Left kidney (tissue), 2 donors: Measurements from ENCODE around the gene MAN2A2. TPM values are rescaled to one million over a fixed set of nuclear protein-coding genes. Genes with fewer than 3 reads are reported as not detected.

ENCODE experiments used
- DNase-seq: peaks from one replicate; pipeline ENCODE4 v3.0.0-alpha.2; 2013
- polyA plus RNA-seq: library from polyadenylated mRNA; unstranded; fragments of 120-200 nt; gene quantifications from one replicate; pipeline ENCODE4 v1.2.1, GENCODE V29; 2013; ENCODE audit not compliant: insufficient read length

MAN2A2 gene
- polyA plus RNA-seq, 1 donor, result 52.7 TPM

GRCh38 chr15:90960298-90961091 lies 57.4 kb downstream of the MAN2A2 start:
- no peak for DNase-seq

- no peak for DNase-seq
These were observed 58.9 kb downstream of the MAN2A2 start for GRCh38 chr15:90962021-90962420.

DNA sequence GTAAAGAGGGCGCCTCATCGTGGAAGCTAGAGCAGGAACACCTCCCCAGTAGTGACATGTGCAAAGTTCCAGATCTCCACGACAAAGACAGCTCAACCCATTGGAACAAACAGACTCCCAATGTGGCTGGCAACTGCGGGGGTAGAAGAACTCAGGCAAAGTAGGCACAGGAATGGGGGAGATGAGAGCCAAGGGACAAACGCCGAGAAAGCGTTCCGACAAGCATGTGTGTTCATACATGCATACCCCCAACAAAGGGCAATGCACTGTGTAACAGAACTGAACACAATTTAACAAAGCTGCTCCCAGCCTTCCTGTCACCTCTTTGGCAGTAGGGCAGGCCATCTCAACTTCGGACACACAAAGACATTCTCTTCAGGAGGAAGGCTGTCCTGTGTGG lies 63.2 kb downstream of the MAN2A2 start:
- DNase-seq, result no peak

DNA sequence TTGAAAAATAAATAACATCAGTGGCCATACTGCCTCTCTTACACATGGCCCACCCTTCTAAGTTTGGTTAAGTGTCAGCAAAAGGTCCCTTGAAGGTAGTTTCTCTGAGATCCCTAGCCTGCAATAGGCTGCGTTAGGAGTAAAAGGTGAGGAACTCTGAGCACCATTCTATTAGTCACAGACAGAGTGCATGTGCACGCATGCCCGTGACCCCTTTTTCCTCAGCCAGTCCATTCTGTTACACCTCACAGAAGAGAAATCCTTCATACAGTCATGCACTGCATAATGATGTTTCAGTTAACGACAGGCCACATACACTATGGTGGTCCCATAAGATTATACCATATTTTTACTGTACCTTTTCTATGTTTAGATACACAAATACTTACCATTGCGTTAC lies 64.1 kb downstream of the MAN2A2 start:
- DNase-seq, result no peak

DNA sequence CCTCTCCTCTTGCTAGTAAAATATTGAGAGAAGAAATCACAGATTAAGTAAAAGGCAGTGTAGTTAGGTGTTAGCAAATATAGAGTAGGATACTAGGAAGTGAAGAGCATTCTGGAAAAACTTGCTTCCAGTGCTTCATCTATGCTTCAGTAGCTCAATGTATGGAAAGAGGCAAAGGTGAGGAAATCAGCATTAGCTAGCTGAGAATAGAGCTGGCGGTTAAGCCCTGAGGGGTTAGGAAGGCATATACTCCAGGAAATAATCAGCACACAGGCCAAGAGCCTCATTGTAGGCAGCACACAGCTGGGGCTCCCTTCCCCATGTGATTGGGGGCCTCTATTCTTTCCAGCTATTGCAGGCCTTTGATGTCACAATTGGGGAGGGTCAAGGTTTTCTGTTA lies 65.3 kb downstream of the MAN2A2 start:
- DNase-seq, result no peak

DNA sequence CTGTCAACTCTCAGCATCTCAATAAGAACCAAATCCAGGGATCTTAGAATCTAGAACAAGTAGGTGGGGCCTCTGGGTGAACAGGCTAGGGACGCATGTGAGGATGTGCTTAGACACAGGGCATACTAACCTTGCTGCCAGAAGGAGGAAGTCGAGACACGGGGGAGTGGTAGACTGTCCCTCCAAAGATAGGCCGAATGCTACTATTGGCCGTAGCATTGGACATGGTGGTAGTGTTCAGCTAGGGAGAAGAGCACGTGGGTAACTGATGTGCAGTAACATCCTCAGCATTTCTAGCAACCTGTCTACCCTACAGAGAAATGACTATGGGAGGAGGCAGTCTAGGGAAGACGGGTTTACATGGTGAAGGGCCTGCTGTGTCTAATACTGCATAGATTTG lies 67.2 kb downstream of the MAN2A2 start:
- DNase-seq, result no peak

DNA sequence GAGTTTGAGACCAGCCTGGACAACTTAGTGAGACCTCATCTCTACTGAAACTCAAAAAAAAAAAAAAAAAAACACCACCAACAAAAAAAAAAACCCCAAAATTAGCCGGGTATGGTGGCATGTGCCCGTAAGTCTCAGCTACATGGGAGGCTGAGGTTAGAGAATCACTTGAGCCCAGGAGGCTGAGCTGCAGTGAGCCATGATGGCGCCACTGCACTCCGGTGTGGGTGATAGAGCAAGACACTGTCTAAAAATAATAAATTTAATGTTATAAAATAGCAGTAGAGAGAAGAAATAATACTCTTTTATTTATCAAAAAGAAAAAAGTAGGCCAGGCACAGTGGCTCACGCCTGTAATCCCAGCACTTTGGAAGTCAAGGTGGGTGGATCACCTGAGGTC lies 69.0 kb downstream of the MAN2A2 start:
- DNase-seq, result no peak

Other genes starting within 250 kb of the MAN2A2 start
- gene BLM, start 186.0 kb upstream of the MAN2A2 start, polyA plus RNA-seq, result 17.7 TPM
- gene FURIN, start 34.7 kb upstream of the MAN2A2 start, polyA plus RNA-seq, result 36.5 TPM
- 13.1 TPM for gene FES, start 18.8 kb upstream of the MAN2A2 start, polyA plus RNA-seq
- 12.1 TPM for gene HDDC3, start 29.2 kb downstream of the MAN2A2 start, polyA plus RNA-seq
- 60.3 TPM for gene UNC45A, start 32.0 kb downstream of the MAN2A2 start, polyA plus RNA-seq
- 17.0 TPM for gene RCCD1, start 51.6 kb downstream of the MAN2A2 start, polyA plus RNA-seq
- 105 TPM for gene PRC1, start 91.2 kb downstream of the MAN2A2 start, polyA plus RNA-seq
- gene VPS33B, start 119.3 kb downstream of the MAN2A2 start, polyA plus RNA-seq, result 20.9 TPM
- gene SV2B, start 197.0 kb downstream of the MAN2A2 start, polyA plus RNA-seq, result 0.67 TPM